Right atrium auricular region (tissue), 2 donors: Measurements from ENCODE around the gene DNAL1. TPM values are rescaled to one million over a fixed set of nuclear protein-coding genes. Genes with fewer than 3 reads are reported as not detected.

Experiments used
- DNase-seq: peaks from one replicate; pipeline ENCODE4 v3.0.0-alpha.2; 2019; ENCODE audit warnings: low spot score
- H3K27ac ChIP-seq, 2 donors: fragments of 200-600 bp; sonication (generic); 1 replicate in 1 of 2; 2 replicates in 1 of 2; pipeline ENCODE4 v1.5.1; 2016 to 2019
- H3K27me3 ChIP-seq, 2 donors: fragments of 200-600 bp; sonication (generic); one replicate each; pipeline versions ENCODE4 v1.5.1 to v1.6.0; 2017 to 2019
- H3K36me3 ChIP-seq: fragments of 200-600 bp; sonication (generic); one replicate; pipeline ENCODE4 v1.5.1; 2016
- H3K4me1 ChIP-seq, 2 donors: fragments of 200-600 bp; sonication (generic); one replicate each; pipeline versions ENCODE4 v1.5.1 to v1.6.0; 2017 to 2019
- H3K4me3 ChIP-seq, 2 donors: fragments of 200-600 bp; sonication (generic); 1 replicate in 1 of 2; 2 replicates in 1 of 2; pipeline ENCODE4 v1.5.1; 2017 to 2019; ENCODE audit warnings: mild to moderate bottlenecking in 1 of 2, moderate library complexity in 1 of 2
- H3K9me3 ChIP-seq, 2 donors: fragments of 200-600 bp; sonication (generic); one replicate each; pipeline ENCODE4 v1.5.1; 2019
- CTCF ChIP-seq, 2 donors: fragments of 200-600 bp; sonication (generic); IDR thresholded peaks; one replicate each; pipeline ENCODE4 v1.5.1; 2019; ENCODE audit warnings: antibody characterized with exemption in 2 of 2
- total RNA-seq, 2 donors: library from RNA; depleted of rRNA; stranded (reverse); fragments of >200 nt; gene quantifications; one replicate each; pipeline ENCODE4 v1.1.0, GENCODE V29; 2016

The DNAL1 gene
- total RNA-seq, 2 donors from 2014 or later, result 5.7 to 7.8 TPM

DNA sequence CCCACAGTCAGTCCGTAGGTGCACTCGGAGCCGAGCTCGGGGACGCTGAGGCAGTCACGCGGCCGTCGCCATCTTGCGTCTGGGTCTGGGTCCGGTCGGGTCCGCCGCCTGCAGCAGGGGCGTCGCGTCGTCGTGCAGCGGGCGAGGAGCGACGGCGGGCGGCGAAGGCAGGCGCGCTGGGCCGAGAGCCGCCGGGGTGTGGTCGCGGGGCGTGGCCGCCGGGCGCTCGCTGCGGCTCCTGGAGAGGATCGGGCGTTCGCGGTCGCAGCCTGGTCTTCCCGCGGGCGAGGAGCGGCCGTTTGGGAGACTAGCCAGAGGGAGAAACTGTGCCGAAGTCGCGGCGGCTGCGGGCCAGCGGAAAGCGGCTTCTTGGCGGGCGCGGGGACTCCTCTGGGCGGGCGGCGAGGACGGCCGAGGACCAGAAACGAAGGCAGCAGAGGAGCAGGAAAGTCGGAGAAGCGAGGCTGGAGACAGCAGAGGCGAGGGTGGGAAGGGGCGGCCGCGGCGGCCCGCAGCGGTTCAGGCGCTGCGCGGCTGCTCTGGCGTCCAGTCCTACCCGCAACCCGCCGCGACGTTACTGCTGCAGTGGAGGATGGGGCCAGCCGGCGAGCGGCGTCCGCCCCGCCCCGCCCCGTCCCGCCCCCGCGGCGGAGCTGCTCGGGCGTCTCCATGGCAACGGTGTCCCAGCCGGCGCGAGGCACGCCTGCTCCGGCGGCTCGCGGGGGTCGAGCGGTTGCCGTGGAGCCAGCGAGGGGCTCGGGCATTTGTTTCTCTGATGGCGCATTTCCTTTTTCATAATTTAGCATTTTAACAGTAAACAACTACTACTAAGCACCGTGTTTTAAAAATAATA is 69.2 kb downstream of the DNAL1 start, which contains the start of gene PNMA1:
Gene PNMA1 (minus strand): TSS at position 582 of the 853 bp plus-strand sequence. CDS start 745 bp downstream, outside the sequence.
- H3K4me3 ChIP-seq, result peak within 1 kb of the TSS; percentile 82 to 88
- peaks cover 22% of the 10 kb centered on the region for H3K36me3 ChIP-seq
- peak in 1 of 2 donors; percentile 12 for TF ChIP-seq CTCF (IDR thresholded peaks at IDR 0.05)
- H3K4me1 ChIP-seq, result peaks cover 0 to 47% of the 10 kb centered on the region in 2 donors
- peak; percentile 87 for DNase-seq
- H3K27ac ChIP-seq, result peak within 1 kb of the TSS; percentile 90 to 92
- no peaks in the 10 kb centered on the region for H3K27me3 ChIP-seq
- no peaks in the 10 kb centered on the region for H3K9me3 ChIP-seq

GRCh38 chr14:73714656-73715081 is 69.9 kb downstream of the DNAL1 start:
- Histone ChIP-seq H3K4me1 (peaks cover 0 to 50% of the 10 kb centered on the region in 2 donors), H3K9me3 (no peaks in the 10 kb centered on the region), H3K27ac (peak overlapping the region; percentile 90 to 92), H3K4me3 (peak overlapping the region; percentile 82 to 88), H3K36me3 (peaks cover 29% of the 10 kb centered on the region), H3K27me3 (no peaks in the 10 kb centered on the region)
- no peak for TF ChIP-seq CTCF (IDR thresholded peaks at IDR 0.05)
- DNase-seq, result no peak

- H3K4me1 ChIP-seq, result peaks cover 0 to 50% of the 10 kb centered on the region in 2 donors
- no peak overlapping the region for H3K27ac ChIP-seq
Observed at GRCh38 chr14:73715707-73716106, 70.9 kb downstream of the DNAL1 start.

DNA sequence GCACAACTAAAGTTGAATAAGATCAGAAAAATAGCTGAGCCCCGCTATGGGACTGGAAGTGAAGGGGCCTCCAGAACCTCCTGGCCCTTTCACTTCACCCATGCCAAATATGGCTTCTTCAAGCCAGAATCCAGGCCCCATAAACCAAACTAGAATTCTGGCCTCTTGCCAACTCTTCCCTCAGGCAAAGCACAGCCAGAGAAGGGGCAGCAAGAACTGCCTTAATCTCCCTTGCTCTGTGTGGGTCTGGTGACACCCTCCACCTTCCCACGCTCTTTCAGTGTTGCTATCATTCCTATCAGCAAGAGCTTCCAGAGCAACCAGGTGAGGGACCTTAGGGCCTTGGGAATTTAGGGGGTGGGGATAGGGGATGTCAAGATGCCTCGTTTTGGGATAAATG is 72.5 kb downstream of the DNAL1 start:
- no peak for TF ChIP-seq CTCF (IDR thresholded peaks at IDR 0.05)
- H3K27me3 ChIP-seq, result no peaks in the 10 kb centered on the region
- H3K9me3 ChIP-seq, result no peaks in the 10 kb centered on the region
- H3K27ac ChIP-seq, result peak overlapping the region; percentile 37 to 62
- no peak overlapping the region for H3K4me3 ChIP-seq
- DNase-seq, result no peak
- peaks cover 0 to 41% of the 10 kb centered on the region in 2 donors for H3K4me1 ChIP-seq
- peaks cover 55% of the 10 kb centered on the region for H3K36me3 ChIP-seq

More at GRCh38 chr14:73715707-73716106, 70.9 kb downstream of the DNAL1 start:
- Histone ChIP-seq H3K36me3 (peaks cover 39% of the 10 kb centered on the region), H3K27me3 (no peaks in the 10 kb centered on the region), H3K9me3 (no peaks in the 10 kb centered on the region), H3K4me3 (no peak overlapping the region)
- no peak for DNase-seq
- no peak for TF ChIP-seq CTCF (IDR thresholded peaks at IDR 0.05)

- H3K4me1 ChIP-seq, result peaks cover 0 to 38% of the 10 kb centered on the region in 2 donors
- no peaks in the 10 kb centered on the region for H3K27me3 ChIP-seq
- H3K9me3 ChIP-seq, result no peaks in the 10 kb centered on the region
- peak overlapping the region in 1 of 2 donors; percentile 3 for H3K4me3 ChIP-seq
- DNase-seq, result no peak
- H3K27ac ChIP-seq, result peak overlapping the region; percentile 37 to 62
- peaks cover 61% of the 10 kb centered on the region for H3K36me3 ChIP-seq
- TF ChIP-seq CTCF (IDR thresholded peaks at IDR 0.05), result no peak
Observed at GRCh38 chr14:73717711-73718417, 73.1 kb downstream of the DNAL1 start.
